Neural crest cell (in vitro differentiated cells): ENCODE data around the gene GNG4. TPM values are rescaled to one million over a fixed set of nuclear protein-coding genes. Genes with fewer than 3 reads are reported as not detected.
"Not testable (repeated sequence)": the region's sequence is repeated elsewhere in the genome, so short reads cannot be mapped to it uniquely, and the experiment has no call there.

Experiments
- DNase-seq: peaks from one replicate; pipeline ENCODE4 v3.0.0; 2021; ENCODE audit warnings: low read depth, mixed read lengths, low spot score
- H3K27ac Mint-ChIP-seq: one replicate; pipeline ENCODE4 v1.8.0; 2021; ENCODE audit warnings: mild to moderate bottlenecking, mixed read lengths; ENCODE audit not compliant: unreplicated experiment
- H3K27me3 Mint-ChIP-seq: 2 replicates; pipeline ENCODE4 v1.8.0; 2021; ENCODE audit warnings: low read depth, mild to moderate bottlenecking, mixed read lengths
- H3K36me3 Mint-ChIP-seq: 2 replicates; pipeline ENCODE4 v1.8.0; 2021; ENCODE audit warnings: low read depth, mild to moderate bottlenecking, mixed read lengths
- H3K4me1 Mint-ChIP-seq: 2 replicates; pipeline ENCODE4 v1.8.0; 2021; ENCODE audit warnings: mixed read lengths
- H3K4me3 Mint-ChIP-seq: one replicate; pipeline ENCODE4 v1.8.0; 2021; ENCODE audit warnings: mild to moderate bottlenecking, mixed read lengths
- H3K9me3 Mint-ChIP-seq: 2 replicates; pipeline ENCODE4 v1.8.0; 2021; ENCODE audit warnings: mixed read lengths
- CTCF ChIP-seq: fragments of 200-600 bp; sonication (generic); conservative IDR thresholded peaks from 2 replicates; pipeline ENCODE4 v1.5.0; 2021; ENCODE audit warnings: antibody characterized with exemption, mild to moderate bottlenecking
- total RNA-seq: library from RNA; stranded (reverse); gene quantifications from 2 replicates; pipeline ENCODE4 v1.2.1, GENCODE V29; 2021

GNG4 gene
- total RNA-seq, 1 donor from 2014 or later: 38.2 TPM

DNA sequence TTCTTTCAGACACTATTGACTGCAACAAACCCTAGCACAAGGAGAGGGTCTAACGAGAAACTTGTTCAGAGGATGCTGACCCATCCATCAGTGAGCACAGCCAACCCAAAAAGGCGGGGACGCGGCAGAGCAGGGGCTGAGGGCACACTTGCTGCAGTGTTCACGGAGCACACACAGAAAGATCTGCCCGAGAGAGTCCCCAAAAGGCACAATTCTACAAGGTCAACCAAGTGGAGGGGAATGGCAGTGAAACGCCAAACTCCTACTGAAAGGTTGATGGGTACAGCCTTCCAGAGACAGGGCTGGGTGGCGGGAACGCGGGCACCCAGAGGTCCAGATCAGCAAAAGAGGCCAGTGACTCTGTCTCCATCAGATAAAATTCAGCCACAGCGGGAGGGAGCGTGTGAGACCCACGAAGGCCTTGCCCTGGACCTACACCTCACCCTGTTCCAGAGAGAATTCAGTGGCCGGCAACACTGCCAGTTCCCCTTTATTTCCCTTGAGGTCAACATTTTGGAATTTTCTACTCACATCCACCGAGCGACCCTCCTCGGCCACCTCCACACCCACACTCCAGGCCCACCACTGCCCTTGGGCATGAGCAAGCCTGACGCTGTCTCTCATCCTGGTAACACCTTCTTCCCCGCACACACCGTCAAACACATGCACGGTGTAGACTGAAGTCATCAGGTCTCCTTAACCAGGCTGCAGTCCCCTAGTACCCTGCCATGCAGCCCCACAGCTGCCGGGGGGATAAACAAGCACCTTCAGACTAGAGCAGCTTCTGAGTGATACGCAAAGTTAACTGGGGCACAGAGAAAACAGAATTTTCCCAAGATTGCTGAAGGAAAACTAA lies 5.5 kb downstream of the GNG4 start:
- H3K4me3 Mint-ChIP-seq: peak overlapping the region; percentile 25
- no peak overlapping the region for H3K27ac Mint-ChIP-seq
- TF ChIP-seq CTCF: no peak
- H3K36me3 Mint-ChIP-seq: no peaks in the 10 kb centered on the region
- H3K9me3 Mint-ChIP-seq: no peaks in the 10 kb centered on the region
- H3K4me1 Mint-ChIP-seq: peaks cover 52% of the 10 kb centered on the region
- peaks cover 29% of the 10 kb centered on the region for H3K27me3 Mint-ChIP-seq
- DNase-seq: no peak

DNA sequence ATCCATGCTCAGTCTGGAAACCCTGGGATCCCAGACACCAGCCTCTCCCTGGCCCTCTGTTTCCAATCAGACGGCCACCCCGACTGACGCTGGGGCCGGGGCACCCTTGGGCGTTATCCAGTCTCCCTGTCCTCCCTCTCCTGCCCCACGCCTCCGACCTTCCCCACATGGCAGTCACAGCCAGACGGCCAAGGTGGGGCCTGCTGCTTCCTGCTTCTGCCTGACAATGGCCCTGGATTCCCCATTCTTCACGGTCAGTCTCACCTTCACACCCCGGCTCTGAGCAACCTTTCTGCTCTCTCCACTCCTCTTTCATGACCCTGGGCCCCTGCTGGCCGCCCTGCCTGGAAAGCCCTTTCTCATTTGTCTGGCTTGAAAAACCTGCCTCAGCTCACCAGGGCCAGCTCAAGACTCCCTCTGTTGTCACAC lies 6.6 kb downstream of the GNG4 start:
- no peaks in the 10 kb centered on the region for H3K9me3 Mint-ChIP-seq
- H3K4me3 Mint-ChIP-seq: no peak overlapping the region
- TF ChIP-seq CTCF: no peak
- H3K27ac Mint-ChIP-seq: no peak overlapping the region
- H3K4me1 Mint-ChIP-seq: peaks cover 43% of the 10 kb centered on the region
- no peaks in the 10 kb centered on the region for H3K36me3 Mint-ChIP-seq
- peaks cover 18% of the 10 kb centered on the region for H3K27me3 Mint-ChIP-seq
- DNase-seq: no peak

GRCh38 chr1:235642011-235642942 lies 7.3 kb downstream of the GNG4 start:
- Mint-ChIP-seq H3K4me3 (peak overlapping the region; percentile 39), H3K27me3 (peaks cover 12% of the 10 kb centered on the region), H3K36me3 (no peaks in the 10 kb centered on the region), H3K27ac (peak overlapping the region; percentile 76), H3K4me1 (peaks cover 42% of the 10 kb centered on the region), H3K9me3 (no peaks in the 10 kb centered on the region)
- no peak for TF ChIP-seq CTCF
- no peak for DNase-seq

DNA sequence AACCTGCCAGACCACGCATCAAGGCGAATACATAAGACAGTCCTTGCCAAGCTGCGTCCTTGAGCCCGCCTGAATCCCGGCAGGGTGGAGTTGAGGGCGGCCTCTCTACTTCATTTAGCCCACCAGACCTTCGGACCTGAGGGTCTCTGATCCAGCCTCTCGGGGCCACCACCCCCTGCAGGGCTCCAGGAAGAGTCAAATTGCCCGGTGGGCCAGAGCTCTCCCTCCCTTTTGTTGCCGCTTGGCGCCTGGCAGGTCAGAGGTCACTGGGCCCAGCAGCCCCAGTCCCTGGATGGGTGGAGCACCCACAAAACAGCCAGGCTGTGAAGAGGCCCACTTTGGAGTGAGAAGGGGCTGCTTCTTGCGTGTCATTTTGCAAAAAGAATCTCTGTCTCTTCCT lies 9.0 kb downstream of the GNG4 start:
- H3K9me3 Mint-ChIP-seq: no peaks in the 10 kb centered on the region
- no peak for TF ChIP-seq CTCF
- H3K4me1 Mint-ChIP-seq: peaks cover 30% of the 10 kb centered on the region
- H3K36me3 Mint-ChIP-seq: no peaks in the 10 kb centered on the region
- no peaks in the 10 kb centered on the region for H3K27me3 Mint-ChIP-seq
- no peak overlapping the region for H3K4me3 Mint-ChIP-seq
- DNase-seq: no peak
- no peak overlapping the region for H3K27ac Mint-ChIP-seq

DNA sequence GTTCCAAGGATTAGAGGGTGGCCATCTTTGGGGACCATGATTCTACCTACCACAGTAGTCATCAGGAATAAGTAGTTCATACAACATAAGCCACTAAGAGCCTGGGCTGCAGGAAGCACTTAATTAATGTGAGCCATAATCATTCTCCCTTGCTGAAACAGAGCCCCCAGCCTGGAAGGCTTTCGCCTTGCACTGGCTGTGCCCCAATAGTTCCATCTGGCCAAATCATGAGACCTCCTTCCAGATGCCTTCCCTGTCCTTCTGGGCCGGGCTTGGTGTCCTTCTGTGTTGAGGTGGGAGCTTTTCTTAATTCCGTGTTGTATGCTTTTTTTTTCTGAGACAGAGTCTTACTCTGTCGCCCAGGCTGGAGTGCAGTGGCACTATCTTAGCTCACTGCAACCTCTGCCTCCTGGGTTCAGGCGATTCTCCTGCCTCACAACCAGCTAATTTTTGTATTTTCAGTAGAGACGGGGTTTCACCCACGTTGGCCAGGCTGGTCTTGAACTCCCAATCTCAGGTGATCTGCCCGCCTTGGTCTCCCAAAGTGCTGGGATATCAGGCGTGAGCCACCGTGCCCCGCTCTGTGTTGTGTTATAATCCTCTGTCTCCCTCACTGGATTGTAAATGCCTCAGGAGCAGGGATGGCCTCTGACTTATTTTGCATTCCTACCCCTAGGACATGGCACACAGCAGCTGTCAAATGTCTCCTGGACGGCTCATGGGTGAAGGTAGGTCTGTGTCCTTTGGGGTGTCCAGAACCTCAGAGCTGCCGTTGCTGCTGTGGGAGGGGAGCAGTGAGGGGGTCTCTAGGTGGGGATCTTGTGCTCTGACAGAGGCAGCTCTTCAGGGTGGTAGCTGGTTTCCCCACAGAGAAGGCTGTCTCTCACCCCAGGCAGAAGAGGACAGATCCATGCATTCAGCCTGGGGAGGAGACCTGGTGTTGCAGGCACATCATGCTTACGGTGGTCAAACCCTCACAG lies 10.1 kb downstream of the GNG4 start:
- Mint-ChIP-seq H3K4me1 (peaks cover 26% of the 10 kb centered on the region), H3K36me3 (no peaks in the 10 kb centered on the region), H3K4me3 (no peak overlapping the region), H3K27me3 (no peaks in the 10 kb centered on the region), H3K27ac (no peak overlapping the region), H3K9me3 (no peaks in the 10 kb centered on the region)
- DNase-seq: no peak
- TF ChIP-seq CTCF: no peak

GRCh38 chr1:235638612-235639011 lies 11.0 kb downstream of the GNG4 start:
- H3K36me3 Mint-ChIP-seq, H3K27me3 Mint-ChIP-seq, H3K27ac Mint-ChIP-seq, DNase-seq, H3K9me3 Mint-ChIP-seq, H3K4me3 Mint-ChIP-seq: not testable (repeated sequence)
- H3K4me1 Mint-ChIP-seq: peaks cover 21% of the 10 kb centered on the region
